HG03139 (cell line): ENCODE measurements around the gene BUB1B.

ENCODE experiments used
- ATAC-seq: cut with Tn5 transposase; IDR thresholded peaks from one replicate; pipeline ENCODE4 v1.9.1; 2021; ENCODE audit not compliant: unreplicated experiment

Gene BUB1B

DNA sequence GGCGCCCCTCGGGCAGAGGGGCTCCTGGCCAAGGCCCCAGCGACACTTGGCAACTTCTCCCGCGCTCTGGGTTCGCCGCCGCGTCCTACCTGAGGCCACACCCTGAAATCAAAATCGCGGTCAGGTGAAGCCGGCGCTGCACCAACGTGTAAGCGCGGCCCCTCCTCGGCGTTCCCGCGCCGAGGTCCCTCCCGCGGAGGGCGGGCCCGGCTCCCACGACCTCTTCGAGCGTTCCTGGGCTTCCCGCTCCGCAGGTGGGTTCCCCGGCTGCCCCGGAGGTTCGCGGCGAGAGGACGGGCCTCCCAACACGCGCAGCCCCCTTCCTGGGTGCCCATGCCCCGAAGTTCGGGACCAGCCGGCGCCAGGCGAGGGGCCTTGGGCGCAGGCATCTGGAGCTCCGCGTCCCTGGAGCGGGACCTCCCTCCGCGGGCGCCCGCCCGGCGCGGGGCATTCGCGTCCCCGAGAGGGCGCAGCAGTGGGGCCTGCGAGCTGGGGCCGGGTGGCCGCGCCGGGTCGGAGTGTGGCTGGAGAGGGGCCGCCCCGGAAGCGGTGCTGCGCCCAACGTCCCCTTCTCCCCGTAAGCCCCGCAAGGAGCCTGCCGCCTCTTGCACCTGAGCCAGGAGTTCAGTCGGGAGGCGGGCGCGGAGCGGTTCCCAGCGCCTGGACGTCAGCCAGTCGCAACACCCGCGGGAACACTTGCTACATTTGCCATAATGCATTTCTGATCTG lies 91.7 kb downstream of the BUB1B start:
- ATAC-seq = no peak

DNA sequence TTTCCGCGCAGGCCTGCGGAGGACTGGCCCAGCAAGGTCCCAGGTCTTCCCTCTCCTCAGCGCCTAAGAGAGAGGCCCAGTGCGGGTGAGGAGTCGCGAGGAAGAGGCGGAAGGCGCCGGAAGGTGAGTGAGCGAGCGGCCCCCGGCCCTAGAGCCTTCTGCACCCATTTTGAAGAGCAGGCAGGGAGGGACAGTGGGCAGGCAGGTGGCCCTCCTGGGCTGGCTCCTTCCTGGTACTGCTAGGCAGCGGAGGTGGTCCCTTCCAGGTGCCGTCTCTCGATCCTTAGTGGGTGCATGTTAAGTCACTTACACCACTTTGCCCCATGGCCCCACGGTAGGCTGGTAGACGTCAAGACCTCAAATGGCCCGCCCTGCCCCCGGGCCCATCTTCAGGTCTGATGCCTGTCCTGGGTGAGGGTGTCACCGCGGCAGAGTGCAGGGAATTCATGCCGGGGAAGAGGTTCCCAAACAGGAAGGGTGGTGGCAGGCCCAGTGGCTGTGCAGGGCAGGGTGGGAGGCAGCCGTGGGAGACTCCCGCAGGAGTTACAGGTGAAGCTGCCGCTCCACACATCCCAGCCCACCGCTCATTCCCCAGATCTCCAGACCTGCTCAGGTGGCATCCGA lies 92.4 kb downstream of the BUB1B start:
- no peak for ATAC-seq

DNA sequence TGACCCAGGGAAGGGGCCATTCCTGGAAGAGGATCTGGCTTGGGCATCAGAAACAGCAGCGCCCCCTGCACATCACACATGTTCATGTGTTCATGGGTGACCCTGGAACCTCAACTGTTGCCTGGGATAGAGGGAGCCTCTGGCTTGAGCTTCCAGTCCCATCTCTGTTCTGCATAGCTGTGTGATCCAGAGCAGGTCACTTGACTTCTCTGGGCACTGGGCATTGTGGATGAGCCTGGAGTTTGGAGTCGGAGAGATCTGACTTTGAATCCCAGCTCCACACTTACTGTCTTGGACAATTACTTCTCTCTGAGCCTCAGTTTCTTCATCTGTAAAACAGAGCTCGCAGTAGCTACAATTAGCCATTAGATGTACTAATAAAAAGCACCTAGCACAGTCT lies 93.6 kb downstream of the BUB1B start:
- ATAC-seq = no peak

DNA sequence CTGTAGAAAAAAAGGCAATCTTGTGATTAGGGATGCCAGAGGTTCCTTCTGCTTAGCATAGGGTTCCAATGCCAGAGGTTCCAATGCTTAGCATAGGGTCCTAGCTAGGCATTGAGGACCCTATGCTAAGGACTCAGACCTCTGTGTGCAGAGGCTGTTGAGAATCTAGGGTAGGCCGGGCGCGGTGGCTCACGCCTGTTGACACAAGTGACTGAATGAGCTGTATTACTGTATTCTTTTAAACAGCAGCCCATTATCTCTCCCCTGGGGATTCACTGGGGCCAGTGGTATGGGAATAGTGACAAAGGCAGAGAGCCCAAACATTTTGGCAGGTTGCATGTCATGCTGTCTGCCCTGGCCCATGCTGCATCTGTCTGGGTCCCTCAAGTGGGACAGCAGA lies 94.2 kb downstream of the BUB1B start:
- ATAC-seq = no peak

DNA sequence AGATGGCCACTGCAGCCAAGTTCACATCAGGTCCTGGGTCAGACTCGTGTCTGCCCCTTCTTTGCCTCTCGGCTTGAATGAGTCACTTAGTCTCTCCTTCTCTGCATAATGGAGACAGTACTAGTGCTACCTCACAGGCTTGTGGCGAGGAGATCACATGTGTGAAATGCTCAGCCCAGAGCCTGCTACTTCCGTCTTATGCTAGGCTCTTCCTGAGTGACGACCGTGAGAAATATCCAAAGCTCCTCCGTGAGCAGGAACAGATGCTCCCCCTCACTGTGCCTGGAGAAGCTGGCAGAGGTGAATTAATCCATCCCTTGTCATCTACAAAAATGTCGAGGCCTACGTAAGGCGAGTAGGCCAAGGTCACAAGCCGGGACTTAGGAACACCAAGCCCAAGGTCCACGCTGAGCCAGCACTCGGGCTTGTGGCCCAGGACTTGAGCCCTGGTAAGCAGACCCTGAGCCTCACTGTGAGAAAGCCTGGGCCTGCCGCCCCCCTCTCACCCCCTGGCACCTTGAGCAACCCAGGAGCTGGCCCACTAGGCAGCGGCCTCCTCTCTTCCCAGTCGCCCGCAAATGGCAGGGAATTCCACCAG lies 95.9 kb downstream of the BUB1B start:
- no peak for ATAC-seq

DNA sequence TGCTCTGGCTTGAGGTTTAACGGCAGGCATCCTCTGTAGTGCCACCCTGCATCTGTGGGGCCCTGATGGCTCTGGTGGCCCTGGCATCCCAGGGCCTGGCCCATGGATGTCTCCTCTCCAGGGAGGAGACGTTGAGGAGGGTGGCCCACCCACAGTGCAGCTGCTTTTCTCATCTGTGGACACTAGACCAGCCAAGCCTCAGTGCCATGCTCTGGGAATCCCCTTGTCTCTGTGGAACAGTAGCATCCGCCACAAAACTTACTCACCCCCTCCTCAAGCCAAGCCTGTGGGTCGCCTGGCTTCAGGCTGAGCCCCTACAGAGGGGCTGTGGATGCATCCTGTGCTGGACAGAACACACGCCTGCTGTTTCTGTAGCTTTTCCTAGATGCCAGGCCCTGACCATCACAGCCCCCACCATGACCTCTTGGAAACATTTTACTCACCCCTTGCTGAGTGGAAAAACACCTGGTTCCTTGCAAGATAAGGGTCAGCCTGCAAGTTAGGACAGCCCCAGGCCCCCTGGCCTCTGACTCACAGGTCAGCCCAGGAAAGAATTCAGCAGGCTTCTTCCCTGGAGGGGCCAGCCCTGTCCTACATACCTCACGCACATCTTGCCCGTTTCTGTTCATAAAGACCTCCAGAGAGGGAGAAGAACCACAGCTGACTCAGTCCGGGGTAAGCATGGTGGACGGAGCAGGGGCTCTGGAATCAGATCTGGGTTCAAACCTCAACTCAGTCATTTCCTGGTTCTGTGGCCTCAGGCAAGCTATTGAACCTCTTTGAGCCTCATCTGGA lies 97.0 kb downstream of the BUB1B start:
- no peak for ATAC-seq

DNA sequence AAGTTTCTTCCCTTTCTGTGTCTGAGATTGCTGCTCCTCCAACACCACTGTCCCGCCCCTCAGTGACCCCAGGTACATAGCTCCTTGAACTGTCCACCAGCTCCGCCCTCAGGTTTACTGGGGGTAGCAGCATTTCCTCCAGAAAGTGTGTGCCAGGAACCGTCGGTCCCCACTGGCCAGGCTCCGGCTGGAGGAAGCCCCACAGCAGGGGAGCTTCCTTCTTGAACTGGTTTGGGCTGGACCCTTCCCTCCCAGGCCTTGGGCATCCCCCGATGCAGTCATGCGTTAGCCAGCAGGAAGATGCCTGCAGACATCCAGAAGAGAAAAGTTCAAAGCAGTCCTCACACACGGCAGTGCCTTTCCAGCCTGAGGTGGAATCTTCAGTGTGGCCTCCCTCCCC lies 97.7 kb downstream of the BUB1B start:
- ATAC-seq = no peak

DNA sequence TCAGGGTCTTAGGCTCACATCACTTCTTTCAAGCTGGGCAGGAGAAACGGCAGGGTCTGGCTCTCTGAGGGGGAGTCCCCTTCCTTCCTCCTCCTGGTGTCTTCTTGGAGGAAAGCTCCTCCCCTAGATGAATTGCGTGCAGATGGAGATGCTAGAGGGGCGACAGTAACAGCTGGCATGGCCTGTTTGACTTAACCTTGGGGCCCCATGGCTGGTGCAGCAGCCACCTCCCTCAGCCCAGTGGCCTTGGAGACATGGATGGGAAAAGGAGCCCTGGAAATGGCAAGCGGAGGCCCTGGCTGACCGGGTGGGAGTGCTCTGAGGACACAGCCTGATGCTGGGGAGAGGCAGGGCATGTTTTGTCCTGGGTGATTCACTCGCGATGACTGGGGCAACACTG lies 98.2 kb downstream of the BUB1B start:
- ATAC-seq = no peak

DNA sequence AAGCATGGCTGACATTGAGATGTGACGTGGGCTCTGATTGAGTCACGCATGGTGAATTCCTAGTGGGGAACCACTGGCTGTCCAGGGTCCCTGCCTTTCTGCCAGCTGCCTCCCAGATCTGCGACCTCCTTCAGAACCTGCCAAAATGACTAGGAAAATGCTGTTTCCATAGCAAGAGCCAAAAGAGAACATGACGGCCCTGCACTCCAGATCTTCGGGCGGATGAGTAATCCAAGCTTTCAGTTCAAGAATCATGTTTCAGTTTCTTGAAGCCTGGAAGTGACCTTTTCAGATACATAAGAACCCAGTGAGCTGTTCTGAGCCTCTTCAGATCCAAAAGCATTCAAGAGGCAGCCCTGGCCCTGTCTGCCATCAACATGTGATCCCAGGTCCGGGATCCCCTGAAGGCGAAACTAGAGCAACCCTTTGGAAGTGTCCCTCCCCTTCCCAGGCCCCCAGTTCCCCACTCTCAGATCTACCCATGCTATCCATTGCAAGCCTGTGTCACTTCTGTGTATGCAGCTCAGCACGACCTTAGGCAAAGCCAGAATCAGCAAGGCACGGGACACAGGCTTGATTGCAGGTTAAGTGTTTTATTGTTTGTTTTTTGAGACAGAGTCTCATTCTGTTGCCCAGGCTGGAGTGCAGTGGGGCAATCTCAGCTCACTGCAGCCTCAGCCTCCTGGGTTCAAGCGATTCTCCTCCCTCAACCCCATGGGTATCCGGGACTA lies 102.3 kb downstream of the BUB1B start:
- ATAC-seq = no peak

DNA sequence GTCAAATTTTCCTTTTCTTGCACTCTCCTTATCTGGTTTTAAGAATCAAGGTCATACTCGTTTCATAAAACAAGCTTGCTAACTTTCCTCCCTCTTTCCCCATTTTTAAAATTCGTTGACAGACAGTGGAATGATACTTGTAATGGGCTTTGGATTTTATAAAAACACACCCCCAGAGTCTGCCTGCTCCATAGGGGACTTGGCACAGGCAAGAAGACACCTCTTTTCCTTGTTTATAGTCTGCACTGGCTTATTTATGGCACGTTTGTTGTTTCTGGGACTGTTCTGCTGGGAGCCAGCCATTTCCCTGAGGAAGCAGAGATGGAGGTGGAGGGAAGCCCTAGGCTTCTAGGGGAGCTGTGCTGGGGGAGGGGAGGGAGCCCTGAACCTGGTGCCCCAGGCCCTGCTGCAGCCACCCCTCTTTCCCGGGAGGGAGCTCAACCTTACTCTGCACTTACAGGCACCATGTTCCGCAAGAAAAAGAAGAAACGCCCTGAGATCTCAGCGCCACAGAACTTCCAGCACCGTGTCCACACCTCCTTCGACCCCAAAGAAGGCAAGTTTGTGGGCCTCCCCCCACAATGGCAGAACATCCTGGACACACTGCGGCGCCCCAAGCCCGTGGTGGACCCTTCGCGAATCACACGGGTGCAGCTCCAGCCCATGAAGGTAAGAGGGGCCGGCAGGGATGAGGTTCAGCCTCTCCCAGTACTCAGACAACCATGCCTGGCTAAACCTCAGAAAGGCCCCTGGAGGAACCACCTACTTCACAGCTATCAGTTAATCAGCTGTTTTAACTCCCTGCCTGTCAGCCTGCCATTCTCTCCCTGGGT lies 103.7 kb downstream of the BUB1B start:
- no peak for ATAC-seq

DNA sequence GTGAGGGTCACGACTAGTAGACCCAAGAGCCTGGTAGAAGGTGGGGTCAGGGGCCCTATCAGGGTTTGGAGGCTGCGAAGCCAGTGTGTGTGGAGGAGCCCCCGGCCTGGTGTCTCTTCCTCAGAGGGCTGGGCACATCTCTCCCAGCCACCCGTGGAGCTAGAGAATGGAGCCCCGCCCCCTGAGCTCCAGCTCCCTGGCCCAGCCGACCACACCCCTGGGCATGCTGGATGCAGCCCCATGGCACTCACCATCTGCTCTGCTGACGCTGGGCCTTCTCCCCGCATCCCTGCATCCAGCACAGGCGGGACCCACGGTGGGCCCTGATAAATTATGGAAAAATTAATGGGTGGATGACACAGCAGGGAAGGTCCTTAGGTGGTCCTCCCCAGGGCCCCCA lies 104.5 kb downstream of the BUB1B start:
- ATAC-seq = no peak

DNA sequence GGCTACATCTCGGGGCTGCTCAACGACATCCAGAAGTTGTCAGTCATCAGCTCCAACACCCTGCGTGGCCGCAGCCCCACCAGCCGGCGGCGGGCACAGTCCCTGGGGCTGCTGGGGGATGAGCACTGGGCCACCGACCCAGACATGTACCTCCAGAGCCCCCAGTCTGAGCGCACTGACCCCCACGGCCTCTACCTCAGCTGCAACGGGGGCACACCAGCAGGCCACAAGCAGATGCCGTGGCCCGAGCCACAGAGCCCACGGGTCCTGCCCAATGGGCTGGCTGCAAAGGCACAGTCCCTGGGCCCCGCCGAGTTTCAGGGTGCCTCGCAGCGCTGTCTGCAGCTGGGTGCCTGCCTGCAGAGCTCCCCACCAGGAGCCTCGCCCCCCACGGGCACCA lies 105.0 kb downstream of the BUB1B start:
- ATAC-seq = no peak

DNA sequence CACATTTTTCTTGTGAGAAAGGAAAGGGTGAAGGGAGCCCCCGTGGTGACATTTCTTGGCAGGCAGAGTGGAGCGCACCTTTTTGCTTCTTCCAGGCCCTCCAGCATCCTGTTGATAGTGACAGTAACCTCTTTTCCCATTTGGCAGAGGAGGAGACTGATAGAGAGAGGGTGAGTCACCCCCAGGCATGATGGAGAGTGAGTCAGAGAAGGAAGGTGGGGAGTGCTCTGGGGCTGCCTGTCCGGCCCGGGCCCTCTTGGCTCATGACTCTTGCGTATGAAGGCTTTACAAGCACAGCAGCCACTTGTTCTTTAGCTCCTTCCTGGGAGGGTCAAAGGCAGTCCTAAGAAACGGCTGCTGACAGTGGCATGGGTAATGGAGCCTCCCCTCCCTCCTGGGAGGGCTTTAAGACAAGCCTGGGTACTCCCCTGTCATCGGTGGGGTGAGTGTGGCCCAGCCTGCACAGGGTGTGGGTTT lies 106.0 kb downstream of the BUB1B start:
- ATAC-seq = no peak

DNA sequence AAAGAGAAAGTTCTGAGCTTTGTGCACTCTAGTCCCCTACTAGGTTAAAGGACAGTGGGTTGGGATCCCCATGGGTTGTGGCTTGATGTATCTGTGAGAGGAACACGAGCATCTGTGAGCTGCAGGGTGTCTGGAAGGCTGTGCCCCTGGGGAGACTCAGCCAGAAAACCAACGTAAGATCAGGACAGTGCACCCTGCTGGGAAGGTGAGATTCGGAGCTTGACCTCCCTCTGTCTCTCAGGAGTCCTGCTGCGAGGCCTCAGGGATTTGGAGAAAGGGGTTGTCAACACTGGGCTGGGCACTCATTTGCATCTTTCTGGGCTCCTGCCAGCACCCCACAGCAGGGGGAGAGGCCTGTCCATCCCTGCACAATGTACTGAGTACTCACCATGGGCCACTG lies 106.8 kb downstream of the BUB1B start:
- no peak for ATAC-seq

DNA sequence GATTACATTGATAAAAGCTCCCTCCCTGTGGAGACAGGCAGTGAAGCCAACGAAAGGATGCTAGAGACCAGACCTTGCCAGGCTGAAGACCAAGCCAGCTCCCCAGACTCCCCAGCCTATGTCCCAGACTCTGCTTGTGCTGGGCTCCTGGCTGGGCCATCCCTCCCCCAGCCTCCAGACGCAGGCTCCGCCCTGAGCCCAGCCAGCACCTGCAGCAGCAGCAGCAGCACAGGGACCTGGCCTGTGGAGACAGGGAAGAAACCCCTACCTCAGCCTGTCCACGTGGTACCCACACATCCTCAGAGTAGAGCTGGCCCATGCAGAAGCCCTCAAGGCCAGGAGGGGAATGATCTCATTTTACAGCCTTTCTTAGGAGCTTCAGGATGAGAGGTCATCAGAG lies 108.7 kb downstream of the BUB1B start:
- no peak for ATAC-seq

DNA sequence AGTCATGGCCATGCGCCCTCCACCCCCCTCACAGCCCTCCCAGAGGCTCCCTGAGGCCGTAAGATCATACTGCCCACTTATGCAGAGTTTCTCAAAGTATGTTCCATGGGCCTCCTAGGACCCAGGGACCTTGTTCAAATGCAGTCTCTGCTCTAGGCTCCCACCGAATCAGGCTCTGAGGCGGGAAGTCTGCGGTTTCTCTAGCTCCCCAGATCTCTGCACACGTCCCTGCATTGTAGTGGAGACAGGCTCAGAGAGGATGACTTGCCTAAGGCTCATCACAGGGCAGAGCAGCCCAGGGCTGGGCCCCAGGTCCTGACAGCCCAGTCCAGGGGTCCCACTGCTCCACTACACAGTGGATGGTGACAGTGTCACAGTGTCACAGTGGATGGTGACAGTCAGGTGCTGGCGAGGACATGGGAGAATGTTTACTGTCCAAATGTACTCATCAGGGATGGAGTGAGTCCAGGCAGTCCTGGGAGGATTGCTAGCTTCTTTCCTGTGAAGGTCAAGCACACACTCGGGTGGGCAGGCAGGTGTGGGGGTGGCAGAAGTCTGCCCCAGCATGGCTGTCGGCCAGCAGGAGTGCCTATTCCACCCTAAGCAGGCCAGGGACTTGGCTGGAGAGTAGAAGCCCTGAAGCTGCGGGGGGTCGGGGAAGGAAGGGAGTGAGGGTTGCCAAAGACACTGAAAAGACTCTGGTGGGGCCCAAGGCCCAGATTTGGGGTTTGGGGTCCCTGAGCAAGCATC lies 109.6 kb downstream of the BUB1B start:
- ATAC-seq = no peak
